ENCODE measurements around the gene ENDOD1. TPM values are rescaled to one million over a fixed set of nuclear protein-coding genes. Genes with fewer than 3 reads are reported as not detected.

Gene ENDOD1
- polyA plus RNA-seq, 2 of the 4 experiments (the other 2 are of a cell fraction): 8.3 to 8.8 TPM

DNA sequence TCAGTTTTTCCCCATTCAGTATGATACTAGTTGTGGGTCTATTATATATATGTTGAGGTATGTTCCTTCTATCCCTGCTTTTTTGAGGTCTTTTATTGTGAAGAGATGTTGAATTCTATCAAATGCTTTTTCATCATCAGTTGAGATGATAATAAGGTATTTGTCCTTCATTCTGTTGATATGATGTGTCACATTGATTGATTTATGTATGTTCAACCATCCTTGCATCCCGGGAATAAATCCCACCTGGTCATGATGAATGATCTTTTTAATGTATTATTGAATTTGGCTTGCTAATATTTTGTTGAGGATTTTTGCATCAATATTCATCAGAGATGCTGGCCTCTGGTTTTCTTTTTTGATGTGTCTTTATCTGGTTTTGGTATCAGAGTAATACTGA, 26.0 kb downstream of the ENDOD1 start (continued):
- TF ChIP-seq, protein P1, sequence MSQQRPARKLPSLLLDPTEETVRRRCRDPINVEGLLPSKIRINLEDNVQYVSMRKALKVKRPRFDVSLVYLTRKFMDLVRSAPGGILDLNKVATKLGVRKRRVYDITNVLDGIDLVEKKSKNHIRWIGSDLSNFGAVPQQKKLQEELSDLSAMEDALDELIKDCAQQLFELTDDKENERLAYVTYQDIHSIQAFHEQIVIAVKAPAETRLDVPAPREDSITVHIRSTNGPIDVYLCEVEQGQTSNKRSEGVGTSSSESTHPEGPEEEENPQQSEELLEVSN (IDR thresholded peaks at IDR 0.05; ENCODE audit: borderline replicate concordance, low read depth): no peak
- TF ChIP-seq TP53 (CRISPR knock-in tag; IDR thresholded peaks at IDR 0.05) (no peak), JUN (IDR thresholded peaks at IDR 0.05) (no peak)
- TF ChIP-seq, protein P2, sequence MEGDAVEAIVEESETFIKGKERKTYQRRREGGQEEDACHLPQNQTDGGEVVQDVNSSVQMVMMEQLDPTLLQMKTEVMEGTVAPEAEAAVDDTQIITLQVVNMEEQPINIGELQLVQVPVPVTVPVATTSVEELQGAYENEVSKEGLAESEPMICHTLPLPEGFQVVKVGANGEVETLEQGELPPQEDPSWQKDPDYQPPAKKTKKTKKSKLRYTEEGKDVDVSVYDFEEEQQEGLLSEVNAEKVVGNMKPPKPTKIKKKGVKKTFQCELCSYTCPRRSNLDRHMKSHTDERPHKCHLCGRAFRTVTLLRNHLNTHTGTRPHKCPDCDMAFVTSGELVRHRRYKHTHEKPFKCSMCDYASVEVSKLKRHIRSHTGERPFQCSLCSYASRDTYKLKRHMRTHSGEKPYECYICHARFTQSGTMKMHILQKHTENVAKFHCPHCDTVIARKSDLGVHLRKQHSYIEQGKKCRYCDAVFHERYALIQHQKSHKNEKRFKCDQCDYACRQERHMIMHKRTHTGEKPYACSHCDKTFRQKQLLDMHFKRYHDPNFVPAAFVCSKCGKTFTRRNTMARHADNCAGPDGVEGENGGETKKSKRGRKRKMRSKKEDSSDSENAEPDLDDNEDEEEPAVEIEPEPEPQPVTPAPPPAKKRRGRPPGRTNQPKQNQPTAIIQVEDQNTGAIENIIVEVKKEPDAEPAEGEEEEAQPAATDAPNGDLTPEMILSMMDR (IDR thresholded peaks at IDR 0.05): no peak

DNA sequence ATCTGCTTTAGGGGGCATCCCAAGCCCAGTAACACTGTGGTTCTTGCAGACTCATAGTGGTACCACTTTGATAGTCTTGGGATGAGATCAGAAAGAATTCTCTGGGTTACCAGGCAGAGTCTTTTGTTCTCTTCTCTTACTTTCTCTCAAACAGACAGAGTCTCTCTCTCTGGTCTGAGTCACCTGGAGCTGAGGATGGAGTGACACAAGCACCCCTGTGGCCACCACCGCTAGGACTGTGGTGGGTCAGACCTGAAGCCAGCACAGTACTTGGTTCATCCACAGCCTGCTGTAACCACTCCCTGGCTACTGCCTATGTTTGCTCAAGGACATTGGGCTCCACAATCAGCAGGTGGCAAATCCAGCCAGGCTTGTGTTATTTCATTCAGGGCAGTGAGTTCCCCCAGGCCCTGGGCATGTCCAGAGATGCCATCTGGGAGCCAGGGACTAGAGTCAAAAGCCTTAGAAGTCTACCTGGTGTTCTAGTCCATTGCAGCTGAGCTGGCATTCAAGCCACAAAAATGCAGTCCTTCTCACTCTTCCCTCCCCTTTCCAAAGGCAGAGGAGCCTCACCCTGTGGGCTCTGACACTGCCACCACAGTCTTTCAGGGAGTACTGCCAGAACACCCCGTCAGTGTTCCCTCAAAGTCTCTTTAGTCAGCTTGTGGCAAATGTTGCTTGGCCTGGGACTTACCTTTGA, 29.9 kb downstream of the ENDOD1 start:
- 70% methylated on average over 2 of the region's 2 CpGs for WGBS (ENCODE audit: missing lambda C conversion rate)
- Histone ChIP-seq H3K4me3 (no peak overlapping the region), H3K4me1 (no peaks in the 10 kb centered on the region), H3K27ac (no peak overlapping the region), H3K9me3 (no peaks in the 10 kb centered on the region), H3K4me2 (no peak overlapping the region)
- ChIA-PET POLR2A (no interaction called here), CTCF (no interaction called here)
- TF ChIP-seq, protein P3, sequence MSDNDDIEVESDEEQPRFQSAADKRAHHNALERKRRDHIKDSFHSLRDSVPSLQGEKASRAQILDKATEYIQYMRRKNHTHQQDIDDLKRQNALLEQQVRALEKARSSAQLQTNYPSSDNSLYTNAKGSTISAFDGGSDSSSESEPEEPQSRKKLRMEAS (IDR thresholded peaks at IDR 0.05): no peak
- TF ChIP-seq NFE2L2 (conservative IDR thresholded peaks at IDR 0.05; ENCODE audit: low read length) (no peak), ZSCAN20 (CRISPR knock-in tag; IDR thresholded peaks at IDR 0.05) (no peak), SREBF2 (IDR thresholded peaks at IDR 0.05) (no peak), RARB (CRISPR knock-in tag; IDR thresholded peaks at IDR 0.05) (no peak), HOXB5 (CRISPR knock-in tag; IDR thresholded peaks at IDR 0.05) (no peak), JUNB (IDR thresholded peaks at IDR 0.05) (no peak), HDAC2 (IDR thresholded peaks at IDR 0.05) (no peak), FOSB (CRISPR knock-in tag; IDR thresholded peaks at IDR 0.05) (no peak), KDM1A (IDR thresholded peaks at IDR 0.05; ENCODE audit: low read depth) (no peak), MAFK (IDR thresholded peaks at IDR 0.05; ENCODE audit: partially characterized antibody) (no peak), FOXS1 (CRISPR knock-in tag; IDR thresholded peaks at IDR 0.05) (no peak)
- TF ChIP-seq, protein P4, sequence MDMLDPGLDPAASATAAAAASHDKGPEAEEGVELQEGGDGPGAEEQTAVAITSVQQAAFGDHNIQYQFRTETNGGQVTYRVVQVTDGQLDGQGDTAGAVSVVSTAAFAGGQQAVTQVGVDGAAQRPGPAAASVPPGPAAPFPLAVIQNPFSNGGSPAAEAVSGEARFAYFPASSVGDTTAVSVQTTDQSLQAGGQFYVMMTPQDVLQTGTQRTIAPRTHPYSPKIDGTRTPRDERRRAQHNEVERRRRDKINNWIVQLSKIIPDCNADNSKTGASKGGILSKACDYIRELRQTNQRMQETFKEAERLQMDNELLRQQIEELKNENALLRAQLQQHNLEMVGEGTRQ (IDR thresholded peaks at IDR 0.05): no peak
- TF ChIP-seq, protein P5, sequence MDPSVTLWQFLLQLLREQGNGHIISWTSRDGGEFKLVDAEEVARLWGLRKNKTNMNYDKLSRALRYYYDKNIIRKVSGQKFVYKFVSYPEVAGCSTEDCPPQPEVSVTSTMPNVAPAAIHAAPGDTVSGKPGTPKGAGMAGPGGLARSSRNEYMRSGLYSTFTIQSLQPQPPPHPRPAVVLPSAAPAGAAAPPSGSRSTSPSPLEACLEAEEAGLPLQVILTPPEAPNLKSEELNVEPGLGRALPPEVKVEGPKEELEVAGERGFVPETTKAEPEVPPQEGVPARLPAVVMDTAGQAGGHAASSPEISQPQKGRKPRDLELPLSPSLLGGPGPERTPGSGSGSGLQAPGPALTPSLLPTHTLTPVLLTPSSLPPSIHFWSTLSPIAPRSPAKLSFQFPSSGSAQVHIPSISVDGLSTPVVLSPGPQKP (IDR thresholded peaks at IDR 0.05; ENCODE audit: low read depth, low read length): no peak
- TF ChIP-seq, protein P2 (IDR thresholded peaks at IDR 0.05): no peak
- no peak for ATAC-seq
- FAIRE-seq: no peak
- DNase-seq (ENCODE audit: low read depth in 1 of 2, low spot score in 1 of 2): no peak

DNA sequence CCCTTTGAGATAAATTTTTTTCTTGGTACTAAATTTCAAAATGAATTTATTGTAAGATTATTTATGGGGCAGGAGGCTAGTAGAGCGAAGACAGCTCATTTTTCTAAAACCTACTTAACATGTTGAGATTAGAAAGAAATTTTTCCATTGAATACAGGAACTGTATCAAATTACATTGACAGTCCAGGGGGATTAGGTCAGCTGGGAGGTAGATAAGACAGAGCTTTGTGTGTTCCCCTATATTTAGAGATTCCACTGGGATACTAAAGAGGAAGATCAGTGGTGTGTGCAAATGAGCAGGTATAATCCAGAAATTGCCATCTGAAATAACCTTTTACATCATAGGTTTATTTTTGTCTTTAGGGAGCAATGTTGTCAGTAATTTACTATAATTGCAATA, 32.1 kb downstream of the ENDOD1 start:
- H3K9me3 ChIP-seq: no peaks in the 10 kb centered on the region
- no peak overlapping the region for H3K4me3 ChIP-seq
- ChIA-PET CTCF (no interaction called here), POLR2A (no interaction called here)
- no peaks in the 10 kb centered on the region for H3K4me1 ChIP-seq
- ATAC-seq (no peak), FAIRE-seq (no peak), DNase-seq (ENCODE audit: low read depth in 1 of 2, low spot score in 1 of 2) (no peak)
- H3K27ac ChIP-seq: no peak overlapping the region
- 91% methylated on average over 1 of the region's 1 CpG for WGBS (ENCODE audit: missing lambda C conversion rate)
- no peak overlapping the region for H3K4me2 ChIP-seq
- TF ChIP-seq GATA3 (IDR thresholded peaks at IDR 0.05; ENCODE audit: borderline replicate concordance): no peak
- TF ChIP-seq MYC (IDR thresholded peaks at IDR 0.05; ENCODE audit: borderline replicate concordance, low read length): no peak
- no peak for TF ChIP-seq CBX2 (IDR thresholded peaks at IDR 0.05; ENCODE audit: borderline replicate concordance, low read depth)
- TF ChIP-seq, protein P6, sequence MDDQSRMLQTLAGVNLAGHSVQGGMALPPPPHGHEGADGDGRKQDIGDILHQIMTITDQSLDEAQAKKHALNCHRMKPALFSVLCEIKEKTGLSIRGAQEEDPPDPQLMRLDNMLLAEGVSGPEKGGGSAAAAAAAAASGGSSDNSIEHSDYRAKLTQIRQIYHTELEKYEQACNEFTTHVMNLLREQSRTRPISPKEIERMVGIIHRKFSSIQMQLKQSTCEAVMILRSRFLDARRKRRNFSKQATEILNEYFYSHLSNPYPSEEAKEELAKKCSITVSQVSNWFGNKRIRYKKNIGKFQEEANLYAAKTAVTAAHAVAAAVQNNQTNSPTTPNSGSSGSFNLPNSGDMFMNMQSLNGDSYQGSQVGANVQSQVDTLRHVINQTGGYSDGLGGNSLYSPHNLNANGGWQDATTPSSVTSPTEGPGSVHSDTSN (IDR thresholded peaks at IDR 0.05): no peak
- no peak for TF ChIP-seq CBX8 (IDR thresholded peaks at IDR 0.05)
- TF ChIP-seq, protein P5 (IDR thresholded peaks at IDR 0.05; ENCODE audit: low read depth, low read length): no peak
- TF ChIP-seq KDM1A (IDR thresholded peaks at IDR 0.05; ENCODE audit: low read depth): no peak
- TF ChIP-seq, protein P4 (IDR thresholded peaks at IDR 0.05): no peak
- TF ChIP-seq ESRRA (IDR thresholded peaks at IDR 0.05; ENCODE audit: borderline replicate concordance, low read length): no peak
- no peak for TF ChIP-seq PHF8 (IDR thresholded peaks at IDR 0.05; ENCODE audit: borderline replicate concordance, low read depth)
- no peak for TF ChIP-seq RARB (CRISPR knock-in tag; IDR thresholded peaks at IDR 0.05)

Data from A549 (cell line).